IMR-90 (cell line): ENCODE results near the gene FIGLA. TPM values are rescaled to one million over a fixed set of nuclear protein-coding genes. Genes with fewer than 3 reads are reported as not detected.

Experiments used
- ATAC-seq: fragments of 200-7000 bp; cut with Tn5 transposase; 2 replicates; pipeline ENCODE4 v1.9.1; 2020; ENCODE audit warnings: low read depth, mild to moderate bottlenecking, moderate library complexity
- BruUV-seq: library from RNA; stranded (reverse); fragments of 400-500 nt; replicated peaks from 2 replicates; lab custom pipeline; 2021; lab: Mats Ljungman, UMichigan
- CTCF ChIA-PET: fragments of 300-600 bp; formaldehyde crosslinking; extraction: SDS; loops from one replicate; lab custom pipeline; 2021; ENCODE audit warnings: antibody characterized with exemption; lab: Yijun Ruan, JAX
- POLR2A ChIA-PET: fragments of 300-600 bp; sonication (Branson Sonifier 250); formaldehyde crosslinking; loops from one replicate; lab custom pipeline; 2022; ENCODE audit warnings: antibody characterized with exemption; ENCODE audit not compliant: unreplicated experiment; lab: Charles Lee
- DNase-seq: peaks from one replicate; pipeline ENCODE4 v3.0.0; 2013
- H2AFZ ChIP-seq: replicated peaks from 2 replicates; pipeline ENCODE3; 2013; ENCODE audit warnings: low read length, mild to moderate bottlenecking; ENCODE audit not compliant: poor library complexity
- H2AK5ac ChIP-seq: 2 replicates; pipeline ENCODE4 v1.6.1; 2013; ENCODE audit warnings: low read depth, low read length, inconsistent platforms
- H2AK9ac ChIP-seq: replicated peaks from 2 replicates; pipeline ENCODE3; 2013; ENCODE audit warnings: mild to moderate bottlenecking, low read depth, low read length, moderate library complexity; ENCODE audit not compliant: poor library complexity
- H2BK120ac ChIP-seq: 2 replicates; pipeline ENCODE4 v1.6.1; 2013; ENCODE audit warnings: low read depth, low read length, inconsistent platforms
- H2BK15ac ChIP-seq: 3 replicates; pipeline ENCODE4 v1.6.1; 2013; ENCODE audit warnings: low read depth, low read length, inconsistent platforms
- H2BK20ac ChIP-seq: 2 replicates; pipeline ENCODE4 v1.6.1; 2013; ENCODE audit warnings: low read depth, mild to moderate bottlenecking, inconsistent platforms, low read length, moderate library complexity
- H2BK5ac ChIP-seq: 2 replicates; pipeline ENCODE4 v1.6.1; 2013; ENCODE audit warnings: mild to moderate bottlenecking, low read depth, low read length, inconsistent platforms; ENCODE audit not compliant: poor library complexity, severe bottlenecking
- H3K14ac ChIP-seq: replicated peaks from 2 replicates; pipeline ENCODE4 v1.6.1; 2013; ENCODE audit warnings: low read depth, low read length, inconsistent platforms
- H3K18ac ChIP-seq: 2 replicates; pipeline ENCODE4 v1.6.1; 2013; ENCODE audit warnings: low read depth, low read length, control low read depth
- H3K23ac ChIP-seq: 2 replicates; pipeline ENCODE4 v1.6.1; 2013; ENCODE audit warnings: low read depth, low read length, inconsistent platforms
- H3K27ac ChIP-seq: 2 replicates; pipeline ENCODE4 v1.5.1; 2013; ENCODE audit warnings: mild to moderate bottlenecking, control low read depth, low read length; ENCODE audit not compliant: insufficient read depth
- H3K27me3 ChIP-seq: 2 replicates; pipeline ENCODE4 v1.6.1; 2013; ENCODE audit warnings: low read length; ENCODE audit not compliant: control insufficient read depth, insufficient read depth
- H3K36me3 ChIP-seq: 2 replicates; pipeline ENCODE4 v1.6.1; 2013; ENCODE audit warnings: low read length, mixed read lengths; ENCODE audit not compliant: control insufficient read depth, insufficient read depth
- H3K4ac ChIP-seq: 2 replicates; pipeline ENCODE4 v1.6.1; 2013; ENCODE audit warnings: low read depth, low read length, inconsistent platforms
- H3K4me1 ChIP-seq: 2 replicates; pipeline ENCODE4 v1.6.1; 2013; ENCODE audit warnings: low read length, mixed read lengths; ENCODE audit not compliant: control insufficient read depth, insufficient read depth
- H3K4me2 ChIP-seq: 2 replicates; pipeline ENCODE4 v1.6.1; 2013; ENCODE audit warnings: low read depth, mild to moderate bottlenecking, control low read depth, low read length, moderate library complexity
- H3K4me3 ChIP-seq: 2 replicates; pipeline ENCODE4 v1.5.1; 2013; ENCODE audit warnings: low read depth, mild to moderate bottlenecking, control low read depth, low read length, moderate library complexity; ENCODE audit not compliant: insufficient read depth
- H3K56ac ChIP-seq: 2 replicates; pipeline ENCODE4 v1.6.1; 2013; ENCODE audit warnings: low read length, inconsistent platforms; ENCODE audit not compliant: insufficient read depth; ENCODE audit errors: extremely low read depth
- H3K79me1 ChIP-seq, 2 experiments: 2 replicates each; pipeline ENCODE4 v1.6.1; 2013; ENCODE audit warnings: low read length in 2 of 2, inconsistent platforms in 1 of 2, low read depth in 1 of 2
- H3K9ac ChIP-seq: 2 replicates; pipeline ENCODE4 v1.6.1; 2013; ENCODE audit warnings: low read depth, low read length, control low read depth
- H3K9me1 ChIP-seq: 2 replicates; pipeline ENCODE4 v1.6.1; 2013; ENCODE audit warnings: low read length, inconsistent platforms; ENCODE audit not compliant: insufficient read depth
- H3K9me3 ChIP-seq: 2 replicates; pipeline ENCODE4 v1.6.1; 2013; ENCODE audit warnings: low read length; ENCODE audit not compliant: control insufficient read depth, insufficient read depth
- H4K20me1 ChIP-seq: 2 replicates; pipeline ENCODE4 v1.6.1; 2013; ENCODE audit warnings: low read length, inconsistent platforms; ENCODE audit not compliant: insufficient read depth
- H4K5ac ChIP-seq: 2 replicates; pipeline ENCODE4 v1.6.1; 2013; ENCODE audit warnings: mild to moderate bottlenecking, low read depth, low read length, control low read depth
- H4K8ac ChIP-seq, 2 experiments: 2 replicates each; pipeline ENCODE4 v1.6.1; 2013; ENCODE audit warnings: low read depth in 2 of 2, low read length in 2 of 2, control low read depth in 1 of 2, inconsistent platforms in 1 of 2
- H4K91ac ChIP-seq: 2 replicates; pipeline ENCODE4 v1.6.1; 2013; ENCODE audit warnings: low read depth, low read length, inconsistent platforms; ENCODE audit not compliant: insufficient read depth
- BHLHE40 ChIP-seq: fragments of 150-350 bp; IDR thresholded peaks from 2 replicates; pipeline ENCODE4 v1.6.1; 2016; ENCODE audit warnings: mild to moderate bottlenecking, low read depth, low read length
- CHD1 ChIP-seq: IDR thresholded peaks from 2 replicates; pipeline ENCODE4 v1.6.1; 2012; ENCODE audit warnings: low read depth, low read length, improper control_type of control experiment
- CTCF ChIP-seq: conservative IDR thresholded peaks from 2 replicates; pipeline ENCODE4 v1.5.1; 2012; ENCODE audit warnings: mild to moderate bottlenecking, low read depth, low read length, improper control_type of control experiment
- POLR2A ChIP-seq: IDR thresholded peaks from 2 replicates; pipeline ENCODE4 v1.6.1; 2012; ENCODE audit warnings: mild to moderate bottlenecking, low read depth, low read length
- SMC3 ChIP-seq: fragments of 150-350 bp; IDR thresholded peaks from 2 replicates; pipeline ENCODE4 v1.6.1; 2016; ENCODE audit warnings: low read depth, mild to moderate bottlenecking, antibody characterized with exemption, low read length, moderate library complexity
- USF2 ChIP-seq: fragments of 150-350 bp; IDR thresholded peaks from 2 replicates; pipeline ENCODE4 v1.6.1; 2017; ENCODE audit warnings: mild to moderate bottlenecking, antibody characterized with exemption, low read length, low read depth
- WGBS, 2 experiments: methylation state at CpG; one replicate each; pipeline versions ENCODE4 v1.1.5 to v1.1.7; 2013; ENCODE audit warnings: missing lambda C conversion rate in 2 of 2; ENCODE audit not compliant: insufficient read length in 1 of 2; ENCODE audit errors: extremely low coverage in 2 of 2; 5-methylcytosine and 5-hydroxymethylcytosine counted together
- dilution Hi-C: fragments of 300-500 bp; cut with HindIII; formaldehyde crosslinking; loops from one replicate; pipeline ENCODE4 v1.14.3; 2018; ENCODE audit warnings: low sequenced_read_pairs; ENCODE audit not compliant: unreplicated experiment
- in situ Hi-C: fragments of 300-500 bp; cut with MboI; formaldehyde crosslinking; loops from 3 replicates; pipeline ENCODE4 v1.14.3; 2019; ENCODE audit warnings: low sequenced_read_pairs, inconsistent platforms, mixed read lengths
- intact Hi-C: fragments of 100-400 bp; cut with micrococcal nuclease; formaldehyde crosslinking; loops from 2 replicates; pipeline ENCODE4 v1.10.0; 2022
- polyA plus RNA-seq, 3 experiments: library from polyadenylated mRNA; depleted of rRNA; stranded (reverse); fragments of >200 nt; gene quantifications; 2 replicates each; pipeline ENCODE4 v1.2.3, GENCODE V29; 2012; ENCODE audit warnings: low replicate concordance in 1 of 3
- total RNA-seq: library from RNA; depleted of rRNA; stranded (reverse); fragments of >200 nt; gene quantifications from 2 replicates; pipeline ENCODE4 v1.2.3, GENCODE V29; 2012

The FIGLA gene
- total and polyA plus RNA-seq, 2 of the 4 experiments (the other 2 are of a cell fraction): not detected

- Histone ChIP-seq H2BK20ac (no peak overlapping the region), H3K9me1 (no peaks in the 10 kb centered on the region), H3K4ac (no peak overlapping the region), H3K27ac (no peak overlapping the region), H2BK120ac (no peak overlapping the region), H4K91ac (no peak overlapping the region), H2AK5ac (no peak overlapping the region), H4K5ac (no peak overlapping the region), H3K4me1 (no peaks in the 10 kb centered on the region), H3K23ac (no peak overlapping the region), H3K79me1 (no peaks in the 10 kb centered on the region), H2AK9ac (no peak overlapping the region), H2AFZ (no peak overlapping the region), H3K14ac (no peak overlapping the region), H3K4me3 (no peak overlapping the region), H3K36me3 (no peaks in the 10 kb centered on the region), H3K4me2 (no peak overlapping the region), H2BK5ac (no peak overlapping the region), H3K56ac (no peak overlapping the region), H4K8ac (no peak overlapping the region), H3K27me3 (peaks cover 2% of the 10 kb centered on the region; the same call in 1 of the 2 replicates), H3K18ac (no peak overlapping the region), H2BK15ac (no peak overlapping the region), H3K9me3 (no peaks in the 10 kb centered on the region), H3K9ac (no peak overlapping the region), H4K20me1 (no peaks in the 10 kb centered on the region)
- ChIA-PET POLR2A (no interaction called here), CTCF (no interaction called here)
- BruUV-seq: no TSS peak
- no peak for DNase-seq
- dilution Hi-C loops (no loop called here), in situ Hi-C loops (no loop called here), intact Hi-C loops (no loop called here)
- no CpG with 5 or more reads among the region's 1 CpG for WGBS, 2 experiments
- no peak for ATAC-seq
- TF ChIP-seq CTCF (no peak), SMC3 (no peak), CHD1 (no peak), POLR2A (no peak), USF2 (no peak), BHLHE40 (no peak)
Measured at GRCh38 chr2:70759446-70759845, 31.0 kb downstream of the FIGLA start.
